HG03280 (cell line): ENCODE data around the gene IPO13.
A peak's percentile ranks its signal among the peaks of the same experiment; 100 is the strongest.

ENCODE experiments used
- ATAC-seq: cut with Tn5 transposase; IDR thresholded peaks from one replicate; pipeline ENCODE4 v1.9.1; 2021; ENCODE audit warnings: mild to moderate bottlenecking, moderate library complexity; ENCODE audit not compliant: unreplicated experiment

IPO13 gene

GRCh38 chr1:43984855-43985254 lies 38.1 kb downstream of the IPO13 start:
- ATAC-seq: no peak

GRCh38 chr1:43985984-43986595 lies 39.3 kb downstream of the IPO13 start:
- ATAC-seq: no peak

GRCh38 chr1:43986712-43987111 lies 40.0 kb downstream of the IPO13 start:
- ATAC-seq: no peak

DNA sequence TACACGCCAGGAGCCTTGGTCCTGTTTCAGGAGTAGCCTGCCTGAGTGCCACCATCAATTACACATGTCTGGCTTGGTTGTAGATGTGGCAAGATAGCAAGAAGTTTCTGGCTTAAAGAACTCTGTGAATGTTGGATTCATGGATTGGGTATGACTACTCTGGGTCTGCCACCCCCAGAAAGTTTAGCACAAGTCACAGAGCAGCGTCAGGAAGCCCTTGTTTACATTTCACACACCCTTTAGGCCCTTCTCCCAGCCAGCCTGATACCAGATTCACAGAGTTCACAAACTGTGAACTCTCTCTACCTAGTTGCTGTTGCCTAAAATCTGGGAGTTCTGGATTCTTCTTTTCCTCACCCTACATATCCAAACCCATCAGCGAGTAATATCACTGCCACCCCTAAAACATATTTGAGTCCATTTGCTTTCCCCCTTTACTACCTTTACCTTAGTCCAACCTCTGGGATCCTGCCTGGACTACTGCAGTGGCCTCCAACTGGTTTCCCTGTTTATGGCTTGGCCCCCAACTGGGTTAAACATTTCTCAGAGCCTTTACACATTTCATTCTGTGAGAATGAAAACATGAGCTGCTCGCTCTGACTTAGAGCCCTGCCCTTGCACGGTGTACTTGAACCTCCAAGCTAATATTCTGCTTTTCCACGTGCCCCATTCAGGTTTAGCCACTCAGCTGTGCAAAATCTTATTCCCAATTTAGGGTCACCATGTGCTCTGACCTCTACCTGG lies 40.6 kb downstream of the IPO13 start:
- no peak for ATAC-seq

DNA sequence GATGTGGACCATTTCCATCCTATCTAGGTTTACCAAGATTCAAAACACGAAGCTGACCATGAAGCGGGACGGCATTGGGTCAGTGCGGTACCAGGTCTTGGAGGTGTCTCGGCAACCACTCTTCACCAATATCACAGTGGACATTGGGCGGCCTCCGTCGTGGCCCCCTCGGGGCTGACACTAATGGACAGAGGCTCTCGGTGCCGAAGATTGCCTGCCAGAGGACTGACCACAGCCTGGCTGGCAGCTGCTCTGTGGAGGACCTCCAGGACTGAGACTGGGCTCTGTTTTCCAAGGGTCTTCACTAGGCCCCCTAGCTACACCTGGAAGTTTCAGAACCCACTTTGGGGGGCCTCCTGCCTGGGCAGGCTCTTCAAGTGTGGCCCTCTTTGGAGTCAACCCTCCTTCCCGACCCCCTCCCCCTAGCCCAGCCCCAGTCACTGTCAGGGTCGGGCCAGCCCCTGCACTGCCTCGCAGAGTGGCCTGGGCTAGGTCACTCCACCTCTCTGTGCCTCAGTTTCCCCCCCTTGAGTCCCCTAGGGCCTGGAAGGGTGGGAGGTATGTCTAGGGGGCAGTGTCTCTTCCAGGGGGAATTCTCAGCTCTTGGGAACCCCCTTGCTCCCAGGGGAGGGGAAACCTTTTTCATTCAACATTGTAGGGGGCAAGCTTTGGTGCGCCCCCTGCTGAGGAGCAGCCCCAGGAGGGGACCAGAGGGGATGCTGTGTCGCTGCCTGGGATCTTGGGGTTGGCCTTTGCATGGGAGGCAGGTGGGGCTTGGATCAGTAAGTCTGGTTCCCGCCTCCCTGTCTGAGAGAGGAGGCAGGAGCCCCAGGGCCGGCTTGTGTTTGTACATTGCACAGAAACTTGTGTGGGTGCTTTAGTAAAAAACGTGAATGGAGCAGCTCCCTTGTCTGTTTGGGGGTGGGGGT lies 43.8 kb downstream of the IPO13 start:
- no peak for ATAC-seq

DNA sequence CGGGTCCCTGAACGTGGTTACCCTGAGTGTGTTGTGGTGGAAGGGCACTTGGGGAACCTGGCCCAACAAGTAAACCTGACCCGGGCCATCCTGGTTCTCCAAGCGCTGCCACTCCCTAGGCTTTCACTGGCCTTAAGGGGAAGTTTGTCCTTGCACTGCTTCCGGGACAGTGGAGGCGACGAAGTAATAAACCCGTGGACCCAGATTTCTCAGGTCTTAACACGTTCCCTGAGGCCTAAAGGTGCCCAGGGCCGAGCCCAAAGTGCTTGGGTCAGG lies 44.4 kb downstream of the IPO13 start:
- ATAC-seq: peak; percentile 1

GRCh38 chr1:43991476-43992231 lies 44.9 kb downstream of the IPO13 start, which contains the start of gene CCDC24:
TSS of gene CCDC24 (plus strand) at chr1:43991599. CDS start at chr1:43991879, 280 bp downstream.
- ATAC-seq: peak; percentile 79

DNA sequence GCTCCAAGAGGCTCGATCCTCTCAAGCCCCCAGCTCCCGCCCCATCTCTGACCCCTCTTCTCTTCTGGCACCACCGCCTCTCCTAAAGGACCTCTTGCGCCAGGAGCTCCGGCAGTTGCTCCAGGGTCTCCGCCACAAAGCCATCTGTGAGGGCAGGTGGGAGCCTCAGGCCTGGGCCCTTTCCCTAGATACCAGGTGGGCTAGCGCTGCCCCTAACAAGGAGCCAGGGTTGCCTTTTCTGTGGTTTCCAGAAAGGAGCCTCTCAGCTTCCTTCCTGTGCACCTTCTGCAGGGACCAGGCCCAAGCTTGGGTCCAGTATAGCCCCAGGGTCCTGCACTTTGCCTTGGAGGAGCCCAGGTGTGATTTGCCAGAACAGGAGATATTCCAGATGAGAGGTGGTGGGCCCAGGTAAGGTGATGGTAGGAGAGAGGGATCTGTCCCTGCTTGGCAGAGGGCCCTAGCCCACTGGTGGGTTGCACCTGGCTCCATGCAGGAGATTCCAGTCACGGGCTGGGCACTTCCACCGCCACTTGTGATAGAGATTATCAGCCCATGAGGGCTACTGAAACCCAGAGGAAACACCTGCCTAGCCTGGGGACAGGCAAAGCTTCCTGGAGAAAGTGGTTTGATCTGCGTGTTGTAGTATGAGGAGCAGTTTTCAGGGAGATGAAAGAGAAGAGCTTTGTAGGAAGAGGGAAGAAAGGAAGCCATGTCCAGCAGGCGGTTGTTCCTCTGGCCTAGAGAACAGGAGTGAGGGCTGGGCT lies 45.7 kb downstream of the IPO13 start:
- no peak for ATAC-seq

- ATAC-seq: no peak
Observed at GRCh38 chr1:43993206-43993914, 46.6 kb downstream of the IPO13 start.

DNA sequence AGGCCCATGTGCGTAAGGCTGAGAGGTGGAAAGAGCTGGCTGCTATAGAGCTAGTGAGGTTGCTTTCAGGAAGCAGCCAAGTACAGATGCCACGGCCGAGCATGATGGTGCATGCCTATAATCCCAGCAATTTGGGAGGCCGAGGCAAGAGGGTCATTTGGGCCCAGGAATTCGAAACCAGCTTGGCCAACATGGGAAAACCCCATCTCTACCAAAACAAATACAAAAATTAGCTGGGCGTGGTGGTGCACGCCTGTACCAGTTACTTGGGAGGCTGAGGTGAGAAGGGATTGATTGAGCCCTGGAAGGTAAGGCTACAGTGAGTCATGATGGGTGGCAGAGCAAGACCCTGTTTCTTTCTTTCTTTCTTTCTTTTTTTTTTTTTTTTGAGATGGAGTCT lies 47.3 kb downstream of the IPO13 start:
- no peak for ATAC-seq

- ATAC-seq: no peak
Observed at GRCh38 chr1:43994794-43995790, 48.3 kb downstream of the IPO13 start.

DNA sequence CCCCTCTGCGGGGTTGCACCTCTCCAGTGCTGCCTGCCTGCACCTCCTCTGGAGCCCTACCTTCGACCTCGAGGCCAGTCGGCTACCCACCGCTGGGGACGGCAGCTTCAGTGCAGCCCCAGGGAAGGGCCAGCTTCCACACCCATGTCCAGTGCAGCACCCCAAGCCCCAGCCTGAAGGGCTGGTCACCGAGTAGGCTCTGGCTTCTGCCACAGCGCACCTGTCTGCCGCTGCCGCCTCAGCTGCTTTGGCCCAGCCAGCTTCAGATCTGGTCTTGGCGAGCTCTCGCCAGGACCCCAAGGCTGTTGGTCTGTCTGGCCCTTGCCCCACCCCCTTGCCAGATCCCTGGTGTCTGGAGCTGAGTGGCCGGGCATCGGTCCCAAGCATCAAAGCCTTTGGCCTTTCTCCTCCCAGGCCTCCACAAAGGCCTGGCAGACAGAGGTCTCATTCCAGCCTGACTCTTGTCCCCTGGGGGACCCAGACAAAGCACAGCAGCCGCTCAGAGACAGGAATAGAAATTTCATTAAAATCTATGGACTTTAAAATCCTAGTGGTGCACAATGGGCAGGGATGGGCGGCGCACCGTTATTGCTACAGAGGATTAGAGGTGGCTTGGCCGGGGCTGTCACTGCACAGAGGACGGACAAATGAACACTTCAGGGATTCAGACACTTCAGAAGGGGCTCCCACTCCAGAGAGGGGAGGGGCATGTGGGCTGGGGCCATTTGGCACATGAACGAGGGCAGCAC lies 49.4 kb downstream of the IPO13 start:
- no peak for ATAC-seq

GRCh38 chr1:43996733-43997115 lies 50.0 kb downstream of the IPO13 start:
- no peak for ATAC-seq

DNA sequence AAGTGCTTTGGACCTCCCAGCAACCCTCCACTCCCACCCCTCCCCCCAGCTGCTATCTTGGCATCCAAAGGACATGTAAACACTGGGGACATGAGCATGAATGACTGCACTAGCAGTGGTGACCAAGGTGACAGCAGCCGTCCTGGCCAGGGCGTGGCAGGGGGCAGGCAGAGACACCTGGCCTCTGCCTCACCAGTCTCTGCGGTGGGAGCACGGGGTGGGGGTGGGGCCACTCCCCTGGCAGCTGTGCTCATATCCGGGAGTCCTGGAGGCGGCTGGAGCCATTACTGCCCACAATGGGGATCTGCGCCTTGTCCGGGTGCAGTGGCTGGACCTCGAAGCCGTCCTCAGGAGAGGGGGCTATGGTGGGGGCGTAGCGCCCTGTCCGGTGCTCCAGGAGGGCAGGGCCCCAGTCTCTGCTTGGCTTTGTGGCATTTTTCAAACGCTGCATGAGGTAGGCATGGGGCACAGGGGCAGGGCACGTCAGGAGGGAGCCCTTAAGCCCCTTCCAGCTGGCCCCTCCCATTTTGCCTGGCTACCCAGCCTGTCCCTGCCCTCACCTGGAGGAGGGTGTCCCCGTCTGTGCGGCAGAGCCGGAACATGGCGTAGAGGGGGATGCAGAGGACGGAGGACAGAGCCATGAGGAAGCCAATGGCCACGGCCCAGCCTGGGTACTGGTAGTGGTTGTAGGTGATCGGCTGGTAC lies 50.7 kb downstream of the IPO13 start:
- no peak for ATAC-seq

DNA sequence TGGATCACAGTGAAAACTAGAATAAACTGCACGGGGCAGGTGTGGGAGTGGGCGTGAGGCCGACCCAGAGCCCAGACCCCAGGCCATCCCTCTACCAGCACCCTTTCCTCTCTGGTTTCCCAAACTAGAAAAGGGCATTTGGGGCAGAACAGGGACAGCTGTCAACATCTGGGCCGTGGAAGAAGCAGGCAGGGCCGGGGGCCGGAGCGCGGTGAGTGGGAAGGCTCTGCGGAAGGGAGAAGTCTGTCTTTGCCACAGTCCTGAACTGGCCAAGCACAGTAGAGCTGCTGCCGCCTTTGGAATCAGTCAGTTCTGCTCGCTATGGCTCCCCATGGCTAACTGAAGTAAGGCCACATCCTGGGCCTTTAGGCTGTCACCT lies 51.2 kb downstream of the IPO13 start:
- no peak for ATAC-seq

- ATAC-seq: no peak
Observed at GRCh38 chr1:43999455-43999854, 52.7 kb downstream of the IPO13 start.

DNA sequence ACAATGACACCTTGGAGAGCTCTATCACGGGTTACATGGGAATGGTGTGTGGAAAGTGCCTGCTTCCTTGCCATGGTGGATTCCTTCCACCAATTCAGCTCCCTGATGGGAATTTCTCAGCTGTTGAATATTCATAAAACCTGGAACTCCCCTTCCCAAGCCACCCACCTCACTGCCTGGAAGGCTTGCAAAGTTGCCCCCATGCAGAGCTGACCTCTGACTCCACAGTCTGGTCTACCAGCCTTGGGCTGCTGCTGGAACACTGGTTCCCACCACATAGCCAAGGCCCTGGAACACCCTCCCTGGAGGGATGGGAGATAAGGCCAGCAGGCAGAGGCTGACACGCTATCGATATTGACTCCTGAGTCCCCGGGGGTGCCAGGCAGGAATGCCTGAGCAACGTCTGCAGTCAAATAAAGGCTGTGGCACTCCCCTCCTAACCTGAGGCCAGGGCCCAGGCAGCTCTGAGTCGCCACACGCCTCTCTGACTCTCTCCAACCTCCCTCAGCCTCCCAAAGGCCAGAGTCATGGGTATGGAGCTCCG lies 53.4 kb downstream of the IPO13 start:
- ATAC-seq: no peak
